KOPT-K1 (cell line): ENCODE measurements around the gene BEGAIN.

Experiments used
- H3K27ac ChIP-seq: fragments of 200-600 bp; sonication (generic); 2 replicates; pipeline ENCODE4 v1.5.1; 2016; ENCODE audit warnings: antibody characterized with exemption, mild to moderate bottlenecking, low read depth, low read length; ENCODE audit not compliant: poor library complexity, severe bottlenecking
- H3K36me3 ChIP-seq: fragments of 200-600 bp; sonication (generic); 2 replicates; pipeline ENCODE4 v1.5.1; 2017; ENCODE audit warnings: antibody characterized with exemption, mild to moderate bottlenecking, low read length, moderate library complexity; ENCODE audit not compliant: insufficient read depth
- H3K9me3 ChIP-seq: fragments of 200-600 bp; sonication (generic); 2 replicates; pipeline ENCODE4 v1.5.1; 2017; ENCODE audit warnings: antibody characterized with exemption, low read length, mild to moderate bottlenecking; ENCODE audit not compliant: insufficient read depth, poor library complexity, severe bottlenecking

BEGAIN gene

GRCh38 chr14:100564512-100564911 is 22.7 kb downstream of the BEGAIN start:
- Histone ChIP-seq H3K36me3 (no peaks in the 10 kb centered on the region), H3K9me3 (no peaks in the 10 kb centered on the region), H3K27ac (no peak overlapping the region)

- Histone ChIP-seq H3K27ac (no peak overlapping the region), H3K36me3 (no peaks in the 10 kb centered on the region), H3K9me3 (no peaks in the 10 kb centered on the region)
Measured at GRCh38 chr14:100562751-100563150, 24.5 kb downstream of the BEGAIN start.

GRCh38 chr14:100561005-100561404 is 26.2 kb downstream of the BEGAIN start:
- Histone ChIP-seq H3K36me3 (no peaks in the 10 kb centered on the region), H3K9me3 (no peaks in the 10 kb centered on the region), H3K27ac (no peak overlapping the region)

GRCh38 chr14:100560471-100560870 is 26.7 kb downstream of the BEGAIN start:
- no peaks in the 10 kb centered on the region for H3K36me3 ChIP-seq
- no peaks in the 10 kb centered on the region for H3K9me3 ChIP-seq
- no peak overlapping the region for H3K27ac ChIP-seq

GRCh38 chr14:100559455-100559854 is 27.8 kb downstream of the BEGAIN start:
- H3K36me3 ChIP-seq, result no peaks in the 10 kb centered on the region
- no peaks in the 10 kb centered on the region for H3K9me3 ChIP-seq
- no peak overlapping the region for H3K27ac ChIP-seq

GRCh38 chr14:100558966-100559365 is 28.3 kb downstream of the BEGAIN start:
- H3K36me3 ChIP-seq, result no peaks in the 10 kb centered on the region
- no peaks in the 10 kb centered on the region for H3K9me3 ChIP-seq
- H3K27ac ChIP-seq, result no peak overlapping the region

- no peaks in the 10 kb centered on the region for H3K9me3 ChIP-seq
- no peaks in the 10 kb centered on the region for H3K36me3 ChIP-seq
- no peak overlapping the region for H3K27ac ChIP-seq
Measured at GRCh38 chr14:100558226-100558625, 29.0 kb downstream of the BEGAIN start.

- Histone ChIP-seq H3K27ac (no peak overlapping the region), H3K36me3 (no peaks in the 10 kb centered on the region), H3K9me3 (no peaks in the 10 kb centered on the region)
Measured at GRCh38 chr14:100557658-100558057, 29.6 kb downstream of the BEGAIN start.

GRCh38 chr14:100556936-100557505 is 30.2 kb downstream of the BEGAIN start:
- Histone ChIP-seq H3K9me3 (no peaks in the 10 kb centered on the region), H3K27ac (no peak overlapping the region), H3K36me3 (no peaks in the 10 kb centered on the region)

- Histone ChIP-seq H3K9me3 (no peaks in the 10 kb centered on the region), H3K27ac (no peak overlapping the region), H3K36me3 (no peaks in the 10 kb centered on the region)
Measured at GRCh38 chr14:100556140-100556475, 31.1 kb downstream of the BEGAIN start.

GRCh38 chr14:100555436-100556139 is 31.6 kb downstream of the BEGAIN start:
- Histone ChIP-seq H3K9me3 (no peaks in the 10 kb centered on the region), H3K36me3 (no peaks in the 10 kb centered on the region), H3K27ac (no peak overlapping the region)

GRCh38 chr14:100554696-100555320 is 32.4 kb downstream of the BEGAIN start:
- H3K36me3 ChIP-seq, result no peaks in the 10 kb centered on the region
- no peaks in the 10 kb centered on the region for H3K9me3 ChIP-seq
- no peak overlapping the region for H3K27ac ChIP-seq

GRCh38 chr14:100554082-100554677 is 33.0 kb downstream of the BEGAIN start:
- Histone ChIP-seq H3K9me3 (no peaks in the 10 kb centered on the region), H3K27ac (no peak overlapping the region), H3K36me3 (no peaks in the 10 kb centered on the region)

GRCh38 chr14:100553471-100553870 is 33.7 kb downstream of the BEGAIN start:
- Histone ChIP-seq H3K36me3 (no peaks in the 10 kb centered on the region), H3K27ac (no peak overlapping the region), H3K9me3 (no peaks in the 10 kb centered on the region)

- no peaks in the 10 kb centered on the region for H3K9me3 ChIP-seq
- H3K36me3 ChIP-seq, result no peaks in the 10 kb centered on the region
- H3K27ac ChIP-seq, result no peak overlapping the region
Measured at GRCh38 chr14:100552524-100553125, 34.6 kb downstream of the BEGAIN start.
